DND-41 (cell line): ENCODE results near the gene TTLL8.

Experiments
- ATAC-seq: fragments of 200-7000 bp; cut with Tn5 transposase; 3 replicates; pipeline ENCODE4 v1.9.1; 2021; ENCODE audit warnings: low read depth; ENCODE audit not compliant: insufficient read depth
- DNase-seq: peaks from one replicate; pipeline ENCODE4 v3.0.0-alpha.2; 2020
- H2AFZ ChIP-seq: 2 replicates; pipeline ENCODE4 v1.6.0; 2012; ENCODE audit warnings: low read depth, low read length
- H3K27ac ChIP-seq: 2 replicates; pipeline ENCODE4 v1.5.1; 2012; ENCODE audit warnings: low read length, inconsistent platforms
- H3K27me3 ChIP-seq: fragments of 200-600 bp; sonication (generic); 2 replicates; pipeline ENCODE4 v1.6.0; 2012; ENCODE audit warnings: low read length, mild to moderate bottlenecking, inconsistent platforms; ENCODE audit not compliant: insufficient read depth, poor library complexity
- H3K36me3 ChIP-seq: 2 replicates; pipeline ENCODE4 v1.5.1; 2012; ENCODE audit warnings: low read length, inconsistent platforms; ENCODE audit not compliant: insufficient read depth
- H3K4me1 ChIP-seq: 2 replicates; pipeline ENCODE4 v1.5.1; 2012; ENCODE audit warnings: mild to moderate bottlenecking, low read length; ENCODE audit not compliant: insufficient read depth
- H3K4me2 ChIP-seq: 2 replicates; pipeline ENCODE4 v1.6.0; 2012; ENCODE audit warnings: mild to moderate bottlenecking, moderate library complexity, low read length, inconsistent platforms; ENCODE audit not compliant: insufficient read depth
- H3K4me3 ChIP-seq, 2 experiments: fragments of 200-600 bp in 1 of 2; shearing (Covaris generic) in 1 of 2; 2 replicates each; pipeline ENCODE4 v1.5.1; 2012 to 2016; ENCODE audit warnings: inconsistent platforms in 2 of 2, low read length in 2 of 2, mild to moderate bottlenecking in 2 of 2, low read depth in 1 of 2, moderate library complexity in 1 of 2
- H3K79me2 ChIP-seq: 2 replicates; pipeline ENCODE4 v1.6.0; 2012; ENCODE audit warnings: low read length, inconsistent platforms; ENCODE audit not compliant: insufficient read depth
- H3K9ac ChIP-seq: 2 replicates; pipeline ENCODE4 v1.6.0; 2012; ENCODE audit warnings: low read depth, mild to moderate bottlenecking, inconsistent platforms, low read length, moderate library complexity
- H3K9me3 ChIP-seq: 2 replicates; pipeline ENCODE4 v1.5.1; 2012; ENCODE audit warnings: low read length, moderate library complexity, mild to moderate bottlenecking, inconsistent platforms; ENCODE audit not compliant: insufficient read depth, severe bottlenecking
- H4K20me1 ChIP-seq: 2 replicates; pipeline ENCODE4 v1.6.0; 2012; ENCODE audit warnings: low read length; ENCODE audit not compliant: insufficient read depth
- EZH2 ChIP-seq: IDR thresholded peaks from 3 replicates; pipeline ENCODE4 v1.6.1; 2012; ENCODE audit warnings: borderline replicate concordance, low read depth, mild to moderate bottlenecking, moderate library complexity, low read length, inconsistent platforms; ENCODE audit not compliant: severe bottlenecking
- TF ChIP-seq, protein P1 (sequence below): IDR thresholded peaks from 2 replicates; pipeline ENCODE4 v1.5.1; 2012; ENCODE audit warnings: borderline replicate concordance, low read length, moderate library complexity, mild to moderate bottlenecking; ENCODE audit not compliant: poor library complexity, severe bottlenecking; ENCODE audit errors: extremely low read depth

Gene TTLL8

DNA sequence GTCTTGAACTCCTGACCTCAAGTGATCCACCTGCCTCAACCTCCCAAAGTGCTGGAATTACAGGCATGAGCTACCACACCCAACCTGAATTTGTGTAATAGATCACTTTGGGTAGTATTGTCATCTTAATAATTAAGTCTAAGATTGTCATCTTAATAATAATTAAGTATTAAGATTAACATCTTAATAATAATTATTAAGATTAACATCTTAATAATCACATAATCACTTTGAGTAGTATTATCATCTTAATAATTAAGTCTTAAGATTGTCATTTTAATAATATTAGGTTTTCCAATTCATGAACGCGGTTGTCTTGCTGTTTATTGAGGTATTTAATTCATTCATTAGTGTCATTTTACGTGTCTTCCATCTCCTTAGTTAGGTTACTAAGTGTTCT, 40.0 kb upstream of the TTLL8 start:
- Histone ChIP-seq H2AFZ (no peak overlapping the region), H4K20me1 (no peaks in the 10 kb centered on the region), H3K79me2 (no peaks in the 10 kb centered on the region), H3K36me3 (no peaks in the 10 kb centered on the region), H3K4me2 (no peak overlapping the region), H3K9me3 (no peaks in the 10 kb centered on the region), H3K4me3 (no peak overlapping the region), H3K27me3 (no peaks in the 10 kb centered on the region), H3K9ac (no peak overlapping the region), H3K4me1 (no peaks in the 10 kb centered on the region), H3K27ac (no peak overlapping the region)
- no peak for ATAC-seq
- DNase-seq: no peak
- no peak for TF ChIP-seq EZH2
- TF ChIP-seq, protein P1, sequence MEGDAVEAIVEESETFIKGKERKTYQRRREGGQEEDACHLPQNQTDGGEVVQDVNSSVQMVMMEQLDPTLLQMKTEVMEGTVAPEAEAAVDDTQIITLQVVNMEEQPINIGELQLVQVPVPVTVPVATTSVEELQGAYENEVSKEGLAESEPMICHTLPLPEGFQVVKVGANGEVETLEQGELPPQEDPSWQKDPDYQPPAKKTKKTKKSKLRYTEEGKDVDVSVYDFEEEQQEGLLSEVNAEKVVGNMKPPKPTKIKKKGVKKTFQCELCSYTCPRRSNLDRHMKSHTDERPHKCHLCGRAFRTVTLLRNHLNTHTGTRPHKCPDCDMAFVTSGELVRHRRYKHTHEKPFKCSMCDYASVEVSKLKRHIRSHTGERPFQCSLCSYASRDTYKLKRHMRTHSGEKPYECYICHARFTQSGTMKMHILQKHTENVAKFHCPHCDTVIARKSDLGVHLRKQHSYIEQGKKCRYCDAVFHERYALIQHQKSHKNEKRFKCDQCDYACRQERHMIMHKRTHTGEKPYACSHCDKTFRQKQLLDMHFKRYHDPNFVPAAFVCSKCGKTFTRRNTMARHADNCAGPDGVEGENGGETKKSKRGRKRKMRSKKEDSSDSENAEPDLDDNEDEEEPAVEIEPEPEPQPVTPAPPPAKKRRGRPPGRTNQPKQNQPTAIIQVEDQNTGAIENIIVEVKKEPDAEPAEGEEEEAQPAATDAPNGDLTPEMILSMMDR: no peak

DNA sequence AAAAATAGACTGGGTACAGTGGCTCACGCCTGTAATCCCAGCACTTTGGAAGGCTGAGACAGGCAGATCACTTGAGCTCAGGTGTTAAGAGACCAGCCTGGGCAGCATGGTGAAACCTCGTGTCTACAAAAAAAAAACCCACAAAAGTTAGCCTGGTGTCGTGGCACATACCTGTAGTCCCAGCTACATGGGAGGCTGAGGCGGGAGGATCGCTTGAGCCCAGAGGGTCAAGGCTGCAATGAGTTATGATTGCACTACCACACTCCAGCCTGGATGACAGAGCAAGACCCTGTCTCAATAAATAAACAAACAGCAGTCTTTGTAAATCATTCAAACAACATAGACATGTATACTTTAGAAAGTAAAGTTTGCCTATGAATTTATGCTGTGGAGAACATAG, 34.2 kb upstream of the TTLL8 start:
- Histone ChIP-seq H3K4me3 (no peak overlapping the region), H3K9ac (no peak overlapping the region), H3K4me2 (no peak overlapping the region), H3K36me3 (no peaks in the 10 kb centered on the region), H4K20me1 (no peaks in the 10 kb centered on the region), H3K79me2 (no peaks in the 10 kb centered on the region), H3K27me3 (no peaks in the 10 kb centered on the region), H3K9me3 (no peaks in the 10 kb centered on the region), H2AFZ (no peak overlapping the region), H3K27ac (no peak overlapping the region), H3K4me1 (no peaks in the 10 kb centered on the region)
- ATAC-seq (no peak), DNase-seq (no peak)
- TF ChIP-seq, protein P1: no peak

DNA sequence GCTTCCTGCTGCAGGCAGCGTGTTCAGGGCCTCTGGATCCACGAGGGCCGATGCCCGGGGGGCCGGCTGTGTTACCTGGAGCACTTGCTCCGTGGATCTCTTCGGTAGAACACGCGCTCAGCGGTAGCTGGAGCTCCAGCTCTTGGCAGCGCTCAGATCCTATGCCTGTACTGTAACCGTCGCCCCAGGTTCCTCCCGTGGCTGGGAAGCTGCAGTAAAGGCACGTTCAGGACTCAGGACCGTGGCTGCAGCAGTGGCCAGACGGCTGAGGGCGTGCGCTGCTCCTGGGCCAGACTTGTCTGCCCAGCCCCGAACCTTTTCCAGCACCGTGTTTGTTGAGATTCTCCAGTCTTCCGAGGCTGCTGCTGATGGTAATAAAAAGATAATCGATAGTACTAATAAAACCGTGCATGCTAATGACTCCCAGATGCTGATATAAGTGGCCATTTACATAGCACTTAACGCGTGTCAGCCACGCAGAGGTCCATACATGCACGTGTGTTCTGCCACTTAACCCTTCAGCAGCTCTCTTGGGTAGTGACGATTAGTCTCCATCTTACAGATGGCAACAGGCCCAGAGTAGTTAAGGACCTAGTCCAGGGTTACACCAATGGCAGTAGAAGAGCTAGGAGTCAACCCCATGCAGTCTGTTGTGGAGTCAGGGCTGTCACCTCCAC, 33.1 kb upstream of the TTLL8 start:
- TF ChIP-seq EZH2: no peak
- TF ChIP-seq, protein P1: no peak
- DNase-seq (no peak), ATAC-seq (no peak)
- Histone ChIP-seq H3K27me3 (no peaks in the 10 kb centered on the region), H3K4me2 (no peak overlapping the region), H2AFZ (no peak overlapping the region), H3K9ac (no peak overlapping the region), H4K20me1 (no peaks in the 10 kb centered on the region), H3K9me3 (no peaks in the 10 kb centered on the region), H3K36me3 (no peaks in the 10 kb centered on the region), H3K4me3 (no peak overlapping the region), H3K27ac (no peak overlapping the region), H3K79me2 (no peaks in the 10 kb centered on the region), H3K4me1 (no peaks in the 10 kb centered on the region)

DNA sequence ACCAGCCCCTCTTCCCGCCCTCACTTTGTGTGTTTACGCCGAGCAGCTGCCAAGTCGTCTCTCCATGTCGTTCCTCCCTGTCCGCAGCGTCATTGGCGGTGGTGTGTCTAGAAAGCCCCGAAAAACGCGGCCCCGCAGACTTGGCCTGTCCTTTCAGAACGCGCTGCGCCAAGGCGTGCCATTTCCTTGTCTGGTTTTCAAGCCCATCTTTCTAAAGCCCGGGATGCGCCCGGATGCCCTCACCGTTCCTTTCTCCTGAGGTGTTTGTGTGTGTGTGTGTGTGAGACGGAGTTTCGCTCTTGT, 32.3 kb upstream of the TTLL8 start:
- ATAC-seq: no peak
- Histone ChIP-seq H3K4me3 (no peak overlapping the region), H3K79me2 (no peaks in the 10 kb centered on the region), H2AFZ (no peak overlapping the region), H3K9me3 (no peaks in the 10 kb centered on the region), H3K27ac (no peak overlapping the region), H3K4me2 (no peak overlapping the region), H3K9ac (no peak overlapping the region), H3K27me3 (peaks cover under 1% of the 10 kb centered on the region), H4K20me1 (no peaks in the 10 kb centered on the region), H3K4me1 (no peaks in the 10 kb centered on the region), H3K36me3 (no peaks in the 10 kb centered on the region)
- no peak for DNase-seq
- no peak for TF ChIP-seq EZH2
- TF ChIP-seq, protein P1: no peak
